ENCODE results near the gene CHRDL1.
"Not testable (repeated sequence)": the region's sequence is repeated elsewhere in the genome, so short reads cannot be mapped to it uniquely, and the experiment has no call there.

Gene CHRDL1, protein sequence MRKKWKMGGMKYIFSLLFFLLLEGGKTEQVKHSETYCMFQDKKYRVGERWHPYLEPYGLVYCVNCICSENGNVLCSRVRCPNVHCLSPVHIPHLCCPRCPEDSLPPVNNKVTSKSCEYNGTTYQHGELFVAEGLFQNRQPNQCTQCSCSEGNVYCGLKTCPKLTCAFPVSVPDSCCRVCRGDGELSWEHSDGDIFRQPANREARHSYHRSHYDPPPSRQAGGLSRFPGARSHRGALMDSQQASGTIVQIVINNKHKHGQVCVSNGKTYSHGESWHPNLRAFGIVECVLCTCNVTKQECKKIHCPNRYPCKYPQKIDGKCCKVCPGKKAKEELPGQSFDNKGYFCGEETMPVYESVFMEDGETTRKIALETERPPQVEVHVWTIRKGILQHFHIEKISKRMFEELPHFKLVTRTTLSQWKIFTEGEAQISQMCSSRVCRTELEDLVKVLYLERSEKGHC

GRCh38 chrX:110795645-110796406 is at the start of gene CHRDL1:
Gene CHRDL1 (minus strand): TSS chrX:110795817. CDS start chrX:110792181, 3,636 bp downstream.
- H3K9me3 ChIP-seq (ENCODE audit: control insufficient read depth, insufficient read depth, low read length), result no peaks in the 10 kb centered on the region
- H3K9ac ChIP-seq (ENCODE audit: low read depth, low read length), result peak within 1 kb of the TSS; percentile 48
- peak within 1 kb of the TSS; percentile 69 for H3K4me3 ChIP-seq (ENCODE audit: low read depth, low read length)
- H3K4me1 ChIP-seq (ENCODE audit: control insufficient read depth, insufficient read depth, low read length), result no peaks in the 10 kb centered on the region
- no peaks in the 10 kb centered on the region for H3K36me3 ChIP-seq (ENCODE audit: control insufficient read depth, insufficient read depth, low read length)
- peaks cover 27% of the 10 kb centered on the region for H3K27me3 ChIP-seq (ENCODE audit: control insufficient read depth, insufficient read depth, low read length)

DNA sequence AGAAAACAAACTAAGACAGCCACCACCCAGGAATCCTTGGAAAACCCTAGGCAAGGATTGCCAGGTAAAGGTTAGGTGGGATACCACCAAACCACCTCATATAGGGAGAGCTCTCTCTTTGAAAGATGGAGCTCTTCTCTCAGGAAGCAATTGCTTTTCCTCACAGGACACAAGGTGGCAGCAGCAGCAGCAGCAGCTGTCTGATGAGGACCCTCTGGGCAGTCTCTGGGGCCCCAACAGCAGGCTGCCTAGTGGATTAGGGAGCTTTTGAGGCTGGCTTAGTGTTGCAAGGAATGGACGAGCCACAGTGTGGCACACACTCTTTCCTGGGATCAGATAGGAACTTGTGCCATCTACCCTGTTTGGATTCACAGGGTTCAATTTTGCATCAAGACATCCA is 41.4 kb upstream of the CHRDL1 start:
- Histone ChIP-seq H3K27me3 (ENCODE audit: control insufficient read depth, insufficient read depth, low read length) (no peaks in the 10 kb centered on the region), H3K9ac (ENCODE audit: low read depth, low read length) (no peak overlapping the region), H3K4me3 (ENCODE audit: low read depth, low read length) (no peak overlapping the region), H3K4me1 (ENCODE audit: control insufficient read depth, insufficient read depth, low read length) (no peaks in the 10 kb centered on the region), H3K9me3 (ENCODE audit: control insufficient read depth, insufficient read depth, low read length) (no peaks in the 10 kb centered on the region), H3K36me3 (ENCODE audit: control insufficient read depth, insufficient read depth, low read length) (no peaks in the 10 kb centered on the region)

GRCh38 chrX:110836451-110836850 is 40.8 kb upstream of the CHRDL1 start:
- H3K9me3 ChIP-seq (ENCODE audit: control insufficient read depth, insufficient read depth, low read length), result no peaks in the 10 kb centered on the region
- no peaks in the 10 kb centered on the region for H3K4me1 ChIP-seq (ENCODE audit: control insufficient read depth, insufficient read depth, low read length)
- H3K9ac ChIP-seq (ENCODE audit: low read depth, low read length), result no peak overlapping the region
- no peaks in the 10 kb centered on the region for H3K36me3 ChIP-seq (ENCODE audit: control insufficient read depth, insufficient read depth, low read length)
- H3K4me3 ChIP-seq (ENCODE audit: low read depth, low read length), result no peak overlapping the region
- H3K27me3 ChIP-seq (ENCODE audit: control insufficient read depth, insufficient read depth, low read length), result no peaks in the 10 kb centered on the region

DNA sequence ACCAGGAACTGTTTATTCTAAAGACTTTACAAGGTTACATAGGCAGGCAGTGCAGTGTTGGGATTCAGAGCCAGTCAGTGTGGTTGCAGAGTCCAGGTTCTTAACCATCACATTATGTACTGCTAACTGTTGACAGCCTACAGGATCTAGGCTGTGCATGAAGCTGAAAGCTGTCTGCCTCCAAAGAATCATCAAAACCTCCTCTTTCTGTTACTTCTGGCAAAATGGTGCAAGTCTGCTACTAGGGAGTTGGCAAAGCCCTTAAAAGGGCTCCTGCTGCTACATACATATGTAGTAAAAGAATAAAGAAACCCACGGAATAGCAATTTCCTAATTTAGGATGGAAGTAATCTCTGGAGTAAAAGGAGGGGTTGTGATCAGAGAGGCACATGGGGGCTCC is 40.4 kb upstream of the CHRDL1 start:
- Histone ChIP-seq H3K36me3 (ENCODE audit: control insufficient read depth, insufficient read depth, low read length) (no peaks in the 10 kb centered on the region), H3K9ac (ENCODE audit: low read depth, low read length) (no peak overlapping the region), H3K9me3 (ENCODE audit: control insufficient read depth, insufficient read depth, low read length) (no peaks in the 10 kb centered on the region), H3K27me3 (ENCODE audit: control insufficient read depth, insufficient read depth, low read length) (no peaks in the 10 kb centered on the region), H3K4me1 (ENCODE audit: control insufficient read depth, insufficient read depth, low read length) (no peaks in the 10 kb centered on the region), H3K4me3 (ENCODE audit: low read depth, low read length) (no peak overlapping the region)

DNA sequence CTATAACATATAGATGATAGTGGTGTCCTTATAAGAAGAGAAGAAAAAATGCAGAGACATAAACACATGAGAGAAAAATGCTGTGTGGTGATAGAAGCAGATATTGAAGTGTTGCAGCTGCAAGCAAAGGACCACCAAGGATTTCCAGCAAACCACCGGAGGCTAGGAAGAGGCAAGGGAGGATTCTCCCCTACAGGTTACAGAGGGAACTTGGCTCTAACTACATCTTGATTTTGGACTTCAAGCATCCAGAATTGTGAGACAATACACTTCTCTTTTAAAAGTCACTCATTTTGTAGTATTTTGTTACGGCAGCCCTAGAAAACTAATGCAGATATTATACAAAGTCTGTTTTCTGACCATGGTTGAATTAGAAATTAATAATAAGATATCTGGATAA is 30.4 kb upstream of the CHRDL1 start:
- no peak overlapping the region for H3K4me3 ChIP-seq (ENCODE audit: low read depth, low read length)
- H3K4me1 ChIP-seq (ENCODE audit: control insufficient read depth, insufficient read depth, low read length), result no peaks in the 10 kb centered on the region
- no peaks in the 10 kb centered on the region for H3K36me3 ChIP-seq (ENCODE audit: control insufficient read depth, insufficient read depth, low read length)
- no peaks in the 10 kb centered on the region for H3K27me3 ChIP-seq (ENCODE audit: control insufficient read depth, insufficient read depth, low read length)
- H3K9ac ChIP-seq (ENCODE audit: low read depth, low read length), result no peak overlapping the region
- H3K9me3 ChIP-seq (ENCODE audit: control insufficient read depth, insufficient read depth, low read length), result no peaks in the 10 kb centered on the region

- H3K4me1 ChIP-seq (ENCODE audit: control insufficient read depth, insufficient read depth, low read length); H3K27me3 ChIP-seq (ENCODE audit: control insufficient read depth, insufficient read depth, low read length); H3K4me3 ChIP-seq (ENCODE audit: low read depth, low read length); H3K9me3 ChIP-seq (ENCODE audit: control insufficient read depth, insufficient read depth, low read length); H3K9ac ChIP-seq (ENCODE audit: low read depth, low read length); H3K36me3 ChIP-seq (ENCODE audit: control insufficient read depth, insufficient read depth, low read length): not testable (repeated sequence)
Observed at GRCh38 chrX:110816543-110816942, 20.9 kb upstream of the CHRDL1 start.

- no peaks in the 10 kb centered on the region for H3K36me3 ChIP-seq (ENCODE audit: control insufficient read depth, insufficient read depth, low read length)
- peaks cover 2% of the 10 kb centered on the region for H3K27me3 ChIP-seq (ENCODE audit: control insufficient read depth, insufficient read depth, low read length)
Observed at GRCh38 chrX:110806145-110806544, 10.5 kb upstream of the CHRDL1 start.

GRCh38 chrX:110805303-110805702 is 9.7 kb upstream of the CHRDL1 start:
- Histone ChIP-seq H3K4me3 (ENCODE audit: low read depth, low read length) (no peak overlapping the region), H3K9ac (ENCODE audit: low read depth, low read length) (no peak overlapping the region), H3K4me1 (ENCODE audit: control insufficient read depth, insufficient read depth, low read length) (no peaks in the 10 kb centered on the region), H3K36me3 (ENCODE audit: control insufficient read depth, insufficient read depth, low read length) (no peaks in the 10 kb centered on the region), H3K27me3 (ENCODE audit: control insufficient read depth, insufficient read depth, low read length) (peaks cover 2% of the 10 kb centered on the region), H3K9me3 (ENCODE audit: control insufficient read depth, insufficient read depth, low read length) (no peaks in the 10 kb centered on the region)

More at GRCh38 chrX:110806145-110806544, 10.5 kb upstream of the CHRDL1 start:
- Histone ChIP-seq H3K4me3 (ENCODE audit: low read depth, low read length) (no peak overlapping the region), H3K9ac (ENCODE audit: low read depth, low read length) (no peak overlapping the region), H3K9me3 (ENCODE audit: control insufficient read depth, insufficient read depth, low read length) (no peaks in the 10 kb centered on the region), H3K4me1 (ENCODE audit: control insufficient read depth, insufficient read depth, low read length) (no peaks in the 10 kb centered on the region)

- Histone ChIP-seq H3K27me3 (ENCODE audit: control insufficient read depth, insufficient read depth, low read length) (peaks cover 2% of the 10 kb centered on the region), H3K4me3 (ENCODE audit: low read depth, low read length) (no peak overlapping the region), H3K4me1 (ENCODE audit: control insufficient read depth, insufficient read depth, low read length) (no peaks in the 10 kb centered on the region), H3K9ac (ENCODE audit: low read depth, low read length) (no peak overlapping the region), H3K9me3 (ENCODE audit: control insufficient read depth, insufficient read depth, low read length) (no peaks in the 10 kb centered on the region), H3K36me3 (ENCODE audit: control insufficient read depth, insufficient read depth, low read length) (no peaks in the 10 kb centered on the region)
Observed at GRCh38 chrX:110804446-110804845, 8.8 kb upstream of the CHRDL1 start.

GRCh38 chrX:110803506-110803905 is 7.9 kb upstream of the CHRDL1 start:
- H3K4me3 ChIP-seq (ENCODE audit: low read depth, low read length), result no peak overlapping the region
- no peaks in the 10 kb centered on the region for H3K9me3 ChIP-seq (ENCODE audit: control insufficient read depth, insufficient read depth, low read length)

GRCh38 chrX:110796407-110796697 is 735 bp upstream of the CHRDL1 start:
- H3K4me1 ChIP-seq (ENCODE audit: control insufficient read depth, insufficient read depth, low read length), result no peaks in the 10 kb centered on the region
- H3K9ac ChIP-seq (ENCODE audit: low read depth, low read length), result peak overlapping the region; percentile 42
- peak overlapping the region; percentile 69 for H3K4me3 ChIP-seq (ENCODE audit: low read depth, low read length)
- H3K9me3 ChIP-seq (ENCODE audit: control insufficient read depth, insufficient read depth, low read length), result no peaks in the 10 kb centered on the region
- H3K36me3 ChIP-seq (ENCODE audit: control insufficient read depth, insufficient read depth, low read length), result no peaks in the 10 kb centered on the region
- peaks cover 27% of the 10 kb centered on the region for H3K27me3 ChIP-seq (ENCODE audit: control insufficient read depth, insufficient read depth, low read length)

More at GRCh38 chrX:110803506-110803905, 7.9 kb upstream of the CHRDL1 start:
- Histone ChIP-seq H3K4me1 (ENCODE audit: control insufficient read depth, insufficient read depth, low read length) (no peaks in the 10 kb centered on the region), H3K27me3 (ENCODE audit: control insufficient read depth, insufficient read depth, low read length) (peaks cover 2% of the 10 kb centered on the region), H3K9ac (ENCODE audit: low read depth, low read length) (no peak overlapping the region), H3K36me3 (ENCODE audit: control insufficient read depth, insufficient read depth, low read length) (no peaks in the 10 kb centered on the region)

DNA sequence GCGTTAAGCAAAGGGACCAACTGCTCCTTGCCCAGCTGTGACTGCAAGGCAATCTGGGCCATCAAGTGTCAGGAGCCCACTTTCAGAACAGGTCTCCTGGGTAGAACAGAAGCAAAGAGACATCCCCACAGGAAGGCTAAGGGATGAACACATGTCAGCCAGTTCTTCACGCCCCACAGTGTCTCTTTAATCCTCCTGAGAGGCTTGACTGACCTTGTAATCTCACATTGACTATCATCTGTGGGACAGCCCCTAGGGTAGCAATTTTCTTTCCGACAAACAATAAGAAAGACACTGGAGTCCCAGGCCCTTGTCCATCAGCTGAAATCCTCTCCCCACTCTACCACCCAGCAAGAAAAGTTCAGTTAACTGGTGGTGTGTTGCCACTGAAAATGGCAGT is 1.0 kb downstream of the CHRDL1 start:
- Histone ChIP-seq H3K9me3 (ENCODE audit: control insufficient read depth, insufficient read depth, low read length) (no peaks in the 10 kb centered on the region), H3K4me3 (ENCODE audit: low read depth, low read length) (no peak overlapping the region), H3K9ac (ENCODE audit: low read depth, low read length) (no peak overlapping the region)

More for the DNA sequence above, 1.0 kb downstream of the CHRDL1 start:
- H3K27me3 ChIP-seq (ENCODE audit: control insufficient read depth, insufficient read depth, low read length), result peaks cover 27% of the 10 kb centered on the region
- no peaks in the 10 kb centered on the region for H3K4me1 ChIP-seq (ENCODE audit: control insufficient read depth, insufficient read depth, low read length)
- no peaks in the 10 kb centered on the region for H3K36me3 ChIP-seq (ENCODE audit: control insufficient read depth, insufficient read depth, low read length)

Measured in iPS-15b (cell line).